Activated gamma-delta T cell treated with anti-CD3 and anti-CD28 coated beads, Interleukin-2, amount 50 U/mL, for 16 hours (primary cell): ENCODE data around the gene TMEM200A.

ENCODE experiments used
- DNase-seq: peaks from one replicate; pipeline ENCODE4 v3.0.0-alpha.2; 2020; ENCODE audit warnings: low read depth

Gene TMEM200A

GRCh38 chr6:130489514-130489913, 123.7 kb downstream of the TMEM200A start:
- no peak for DNase-seq
